ENCODE results near the gene PDS5B. TPM values are rescaled to one million over a fixed set of nuclear protein-coding genes. Genes with fewer than 3 reads are reported as not detected.

PDS5B gene
- total and polyA plus RNA-seq, 4 donors: 3.6 to 24.3 (median 12.9) TPM

GRCh38 chr13:32592082-32592481 lies 5.8 kb downstream of the PDS5B start:
- Histone ChIP-seq H3K27me3 (ENCODE audit: control insufficient read depth in 4 of 4, insufficient read depth in 4 of 4, low read length in 3 of 4) (no peaks in the 10 kb centered on the region), H3K4me1 (ENCODE audit: control insufficient read depth in 4 of 4, insufficient read depth in 4 of 4, low read length in 3 of 4) (peaks cover 2 to 17% (median 11%) of the 10 kb centered on the region in 4 donors), H3K4me3 (ENCODE audit: low read depth in 1 of 3, low read length in 3 of 3) (no peak overlapping the region), H3K27ac (ENCODE audit: low read depth in 1 of 2, low read length in 2 of 2) (no peak overlapping the region), H3K9me3 (ENCODE audit: control insufficient read depth in 4 of 4, low read length in 3 of 4) (no peaks in the 10 kb centered on the region), H3K36me3 (ENCODE audit: control insufficient read depth in 4 of 4, insufficient read depth in 3 of 4, low read depth in 1 of 4, low read length in 3 of 4) (no peaks in the 10 kb centered on the region), H3K9ac (ENCODE audit: low read depth in 1 of 2, low read length in 2 of 2) (no peak overlapping the region)
- 99% methylated on average over 8 of the region's 8 CpGs for WGBS
- no peak for DNase-seq (ENCODE audit: low spot score)
- TF ChIP-seq FOXA1 (IDR thresholded peaks at IDR 0.05): no peak
- TF ChIP-seq SP1 (IDR thresholded peaks at IDR 0.05): no peak
- no peak for TF ChIP-seq EGR1 (IDR thresholded peaks at IDR 0.05; ENCODE audit: low read depth in 2 of 2)
- TF ChIP-seq MAX (IDR thresholded peaks at IDR 0.05): no peak
- no peak for TF ChIP-seq CTCF (IDR thresholded peaks at IDR 0.05; ENCODE audit: low read depth, low read length, missing input control)
- TF ChIP-seq REST (IDR thresholded peaks at IDR 0.05): no peak
- no peak for TF ChIP-seq ATF3 (IDR thresholded peaks at IDR 0.05)
- TF ChIP-seq TAF1 (conservative IDR thresholded peaks at IDR 0.05): no peak
- TF ChIP-seq HNF4A (conservative IDR thresholded peaks at IDR 0.05): no peak
- TF ChIP-seq RXRA (IDR thresholded peaks at IDR 0.05): no peak
- TF ChIP-seq FOXA2 (IDR thresholded peaks at IDR 0.05): no peak
- TF ChIP-seq GABPA (IDR thresholded peaks at IDR 0.05 in 1 of 2, conservative IDR thresholded peaks at IDR 0.05 in 1 of 2): no peak
- TF ChIP-seq NR2F2 (IDR thresholded peaks at IDR 0.05): no peak

GRCh38 chr13:32594157-32594738 lies 8.0 kb downstream of the PDS5B start:
- H3K4me1 ChIP-seq (ENCODE audit: control insufficient read depth in 4 of 4, insufficient read depth in 4 of 4, low read length in 3 of 4): no peaks in the 10 kb centered on the region
- TF ChIP-seq MAX (IDR thresholded peaks at IDR 0.05) (no peak), JUND (IDR thresholded peaks at IDR 0.05) (no peak), NR2F2 (IDR thresholded peaks at IDR 0.05) (no peak), HNF4A (conservative IDR thresholded peaks at IDR 0.05) (no peak), TAF1 (conservative IDR thresholded peaks at IDR 0.05) (no peak), HNF4G (IDR thresholded peaks at IDR 0.05) (no peak), RAD21 (IDR thresholded peaks at IDR 0.05) (no peak), YY1 (IDR thresholded peaks at IDR 0.05) (no peak), FOXA1 (IDR thresholded peaks at IDR 0.05) (no peak), FOXA2 (IDR thresholded peaks at IDR 0.05) (no peak), REST (IDR thresholded peaks at IDR 0.05) (no peak), SP1 (IDR thresholded peaks at IDR 0.05) (no peak), ZBTB33 (IDR thresholded peaks at IDR 0.05) (no peak), RXRA (IDR thresholded peaks at IDR 0.05) (no peak)
- no peak overlapping the region for H3K9ac ChIP-seq (ENCODE audit: low read depth in 1 of 2, low read length in 2 of 2)
- H3K36me3 ChIP-seq (ENCODE audit: control insufficient read depth in 4 of 4, insufficient read depth in 3 of 4, low read depth in 1 of 4, low read length in 3 of 4): no peaks in the 10 kb centered on the region
- H3K27me3 ChIP-seq (ENCODE audit: control insufficient read depth in 4 of 4, insufficient read depth in 4 of 4, low read length in 3 of 4): no peaks in the 10 kb centered on the region
- H3K27ac ChIP-seq (ENCODE audit: low read depth in 1 of 2, low read length in 2 of 2): no peak overlapping the region
- DNase-seq (ENCODE audit: low spot score): no peak
- H3K4me3 ChIP-seq (ENCODE audit: low read depth in 1 of 3, low read length in 3 of 3): no peak overlapping the region
- H3K9me3 ChIP-seq (ENCODE audit: control insufficient read depth in 4 of 4, low read length in 3 of 4): no peaks in the 10 kb centered on the region

Measured in liver (tissue), 9 donors.